ENCODE results near the gene TNRC6C.

DNA sequence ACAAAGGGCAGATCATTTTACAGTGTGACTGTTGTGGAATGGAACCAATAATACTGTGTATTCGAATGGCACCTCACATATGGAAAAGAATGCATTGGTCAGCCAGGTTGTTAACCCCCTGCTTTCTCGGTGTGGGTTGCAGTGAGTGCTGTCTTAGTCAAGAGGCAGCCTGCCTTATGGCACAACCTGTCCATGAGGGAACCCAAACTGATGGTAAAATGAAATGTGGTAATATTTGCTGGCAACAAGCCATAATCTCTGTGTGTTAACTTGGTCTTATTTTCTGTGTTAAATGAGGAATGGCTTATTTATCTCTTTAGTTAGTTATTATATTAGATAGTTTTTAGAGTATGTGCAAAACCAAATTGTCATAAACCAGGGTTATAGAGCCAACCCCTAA lies 88.4 kb downstream of the TNRC6C start:
- TF ChIP-seq, protein P1, sequence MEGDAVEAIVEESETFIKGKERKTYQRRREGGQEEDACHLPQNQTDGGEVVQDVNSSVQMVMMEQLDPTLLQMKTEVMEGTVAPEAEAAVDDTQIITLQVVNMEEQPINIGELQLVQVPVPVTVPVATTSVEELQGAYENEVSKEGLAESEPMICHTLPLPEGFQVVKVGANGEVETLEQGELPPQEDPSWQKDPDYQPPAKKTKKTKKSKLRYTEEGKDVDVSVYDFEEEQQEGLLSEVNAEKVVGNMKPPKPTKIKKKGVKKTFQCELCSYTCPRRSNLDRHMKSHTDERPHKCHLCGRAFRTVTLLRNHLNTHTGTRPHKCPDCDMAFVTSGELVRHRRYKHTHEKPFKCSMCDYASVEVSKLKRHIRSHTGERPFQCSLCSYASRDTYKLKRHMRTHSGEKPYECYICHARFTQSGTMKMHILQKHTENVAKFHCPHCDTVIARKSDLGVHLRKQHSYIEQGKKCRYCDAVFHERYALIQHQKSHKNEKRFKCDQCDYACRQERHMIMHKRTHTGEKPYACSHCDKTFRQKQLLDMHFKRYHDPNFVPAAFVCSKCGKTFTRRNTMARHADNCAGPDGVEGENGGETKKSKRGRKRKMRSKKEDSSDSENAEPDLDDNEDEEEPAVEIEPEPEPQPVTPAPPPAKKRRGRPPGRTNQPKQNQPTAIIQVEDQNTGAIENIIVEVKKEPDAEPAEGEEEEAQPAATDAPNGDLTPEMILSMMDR (IDR thresholded peaks at IDR 0.05; ENCODE audit: low read depth, low read length, missing input control), result no peak
- TF ChIP-seq EGR1 (IDR thresholded peaks at IDR 0.05; ENCODE audit: low read depth in 2 of 2) (no peak), GABPA (IDR thresholded peaks at IDR 0.05 in 1 of 2, conservative IDR thresholded peaks at IDR 0.05 in 1 of 2) (no peak), TAF1 (conservative IDR thresholded peaks at IDR 0.05) (no peak)
- TF ChIP-seq, protein P2, sequence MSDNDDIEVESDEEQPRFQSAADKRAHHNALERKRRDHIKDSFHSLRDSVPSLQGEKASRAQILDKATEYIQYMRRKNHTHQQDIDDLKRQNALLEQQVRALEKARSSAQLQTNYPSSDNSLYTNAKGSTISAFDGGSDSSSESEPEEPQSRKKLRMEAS (IDR thresholded peaks at IDR 0.05), result no peak
- TF ChIP-seq, protein P3, sequence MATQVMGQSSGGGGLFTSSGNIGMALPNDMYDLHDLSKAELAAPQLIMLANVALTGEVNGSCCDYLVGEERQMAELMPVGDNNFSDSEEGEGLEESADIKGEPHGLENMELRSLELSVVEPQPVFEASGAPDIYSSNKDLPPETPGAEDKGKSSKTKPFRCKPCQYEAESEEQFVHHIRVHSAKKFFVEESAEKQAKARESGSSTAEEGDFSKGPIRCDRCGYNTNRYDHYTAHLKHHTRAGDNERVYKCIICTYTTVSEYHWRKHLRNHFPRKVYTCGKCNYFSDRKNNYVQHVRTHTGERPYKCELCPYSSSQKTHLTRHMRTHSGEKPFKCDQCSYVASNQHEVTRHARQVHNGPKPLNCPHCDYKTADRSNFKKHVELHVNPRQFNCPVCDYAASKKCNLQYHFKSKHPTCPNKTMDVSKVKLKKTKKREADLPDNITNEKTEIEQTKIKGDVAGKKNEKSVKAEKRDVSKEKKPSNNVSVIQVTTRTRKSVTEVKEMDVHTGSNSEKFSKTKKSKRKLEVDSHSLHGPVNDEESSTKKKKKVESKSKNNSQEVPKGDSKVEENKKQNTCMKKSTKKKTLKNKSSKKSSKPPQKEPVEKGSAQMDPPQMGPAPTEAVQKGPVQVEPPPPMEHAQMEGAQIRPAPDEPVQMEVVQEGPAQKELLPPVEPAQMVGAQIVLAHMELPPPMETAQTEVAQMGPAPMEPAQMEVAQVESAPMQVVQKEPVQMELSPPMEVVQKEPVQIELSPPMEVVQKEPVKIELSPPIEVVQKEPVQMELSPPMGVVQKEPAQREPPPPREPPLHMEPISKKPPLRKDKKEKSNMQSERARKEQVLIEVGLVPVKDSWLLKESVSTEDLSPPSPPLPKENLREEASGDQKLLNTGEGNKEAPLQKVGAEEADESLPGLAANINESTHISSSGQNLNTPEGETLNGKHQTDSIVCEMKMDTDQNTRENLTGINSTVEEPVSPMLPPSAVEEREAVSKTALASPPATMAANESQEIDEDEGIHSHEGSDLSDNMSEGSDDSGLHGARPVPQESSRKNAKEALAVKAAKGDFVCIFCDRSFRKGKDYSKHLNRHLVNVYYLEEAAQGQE (IDR thresholded peaks at IDR 0.05), result no peak
